Fibroblast of lung (primary cell): ENCODE data around the gene PSG2.
"Not testable (repeated sequence)": the region's sequence is repeated elsewhere in the genome, so short reads cannot be mapped to it uniquely, and the experiment has no call there.

Experiments
- EZH2 ChIP-seq: IDR thresholded peaks from 2 replicates; pipeline ENCODE4 v1.5.1; 2012; ENCODE audit warnings: low read length, control low read depth, mild to moderate bottlenecking; ENCODE audit errors: missing control alignments
- TF ChIP-seq, protein P1 (sequence below), 2 donors: IDR thresholded peaks in 1 of 2; conservative IDR thresholded peaks in 1 of 2; 1 replicate in 1 of 2; 2 replicates in 1 of 2; pipeline ENCODE4 v1.5.1; 2011 to 2012; ENCODE audit warnings: low read length in 2 of 2, control low read depth in 1 of 2, inconsistent platforms in 1 of 2, low read depth in 1 of 2, mild to moderate bottlenecking in 1 of 2

DNA sequence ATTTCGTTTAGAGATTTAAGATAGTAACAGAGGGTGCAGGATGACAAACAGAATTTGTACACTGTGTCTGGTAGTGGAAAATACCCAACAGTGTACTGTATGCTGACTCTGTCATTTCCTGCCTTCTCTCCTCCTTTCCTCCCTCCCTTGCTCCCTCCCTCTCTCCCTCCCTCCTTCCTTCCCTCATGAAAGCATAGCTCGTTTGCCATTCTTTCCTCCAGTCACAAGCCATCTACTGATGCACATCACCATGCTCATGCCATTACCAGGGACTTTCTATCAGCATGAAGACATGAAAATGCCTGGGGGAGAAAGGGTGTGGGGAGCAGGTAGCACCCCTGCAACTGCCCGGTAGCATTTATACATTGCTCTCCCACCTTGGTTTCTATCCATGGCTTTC, 37.0 kb upstream of the PSG2 start:
- TF ChIP-seq, protein P1, sequence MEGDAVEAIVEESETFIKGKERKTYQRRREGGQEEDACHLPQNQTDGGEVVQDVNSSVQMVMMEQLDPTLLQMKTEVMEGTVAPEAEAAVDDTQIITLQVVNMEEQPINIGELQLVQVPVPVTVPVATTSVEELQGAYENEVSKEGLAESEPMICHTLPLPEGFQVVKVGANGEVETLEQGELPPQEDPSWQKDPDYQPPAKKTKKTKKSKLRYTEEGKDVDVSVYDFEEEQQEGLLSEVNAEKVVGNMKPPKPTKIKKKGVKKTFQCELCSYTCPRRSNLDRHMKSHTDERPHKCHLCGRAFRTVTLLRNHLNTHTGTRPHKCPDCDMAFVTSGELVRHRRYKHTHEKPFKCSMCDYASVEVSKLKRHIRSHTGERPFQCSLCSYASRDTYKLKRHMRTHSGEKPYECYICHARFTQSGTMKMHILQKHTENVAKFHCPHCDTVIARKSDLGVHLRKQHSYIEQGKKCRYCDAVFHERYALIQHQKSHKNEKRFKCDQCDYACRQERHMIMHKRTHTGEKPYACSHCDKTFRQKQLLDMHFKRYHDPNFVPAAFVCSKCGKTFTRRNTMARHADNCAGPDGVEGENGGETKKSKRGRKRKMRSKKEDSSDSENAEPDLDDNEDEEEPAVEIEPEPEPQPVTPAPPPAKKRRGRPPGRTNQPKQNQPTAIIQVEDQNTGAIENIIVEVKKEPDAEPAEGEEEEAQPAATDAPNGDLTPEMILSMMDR (conservative IDR thresholded peaks at IDR 0.05 in 1 of 2, IDR thresholded peaks at IDR 0.05 in 1 of 2; ENCODE audit: low read depth in 1 of 2, low read length in 2 of 2): not testable (repeated sequence)
- not testable (repeated sequence) for TF ChIP-seq EZH2
